Activated CD4-positive, alpha-beta T cell treated with anti-CD3 and anti-CD28 coated beads, Interleukin-2, amount 50 U/mL, for 48 hours (primary cell): Measurements from ENCODE around the gene F11.
"Not testable (repeated sequence)": the region's sequence is repeated elsewhere in the genome, so short reads cannot be mapped to it uniquely, and the experiment has no call there.

Experiments used
- DNase-seq, 2 experiments: peaks; one replicate each; pipeline ENCODE4 v3.0.0-alpha.2; 2020

F11 gene

GRCh38 chr4:186250760-186251159 is 15.2 kb upstream of the F11 start:
- no peak for DNase-seq

GRCh38 chr4:186255122-186255521 is 10.9 kb upstream of the F11 start:
- no peak for DNase-seq

GRCh38 chr4:186258216-186258811 is 7.7 kb upstream of the F11 start:
- no peak for DNase-seq

- DNase-seq, result no peak
Measured at GRCh38 chr4:186260117-186260503, 5.9 kb upstream of the F11 start.

- no peak for DNase-seq
Measured at GRCh38 chr4:186260504-186261448, 5.2 kb upstream of the F11 start.

GRCh38 chr4:186264660-186265059 is 1.3 kb upstream of the F11 start:
- no peak for DNase-seq

GRCh38 chr4:186265250-186265649 is 739 bp upstream of the F11 start:
- DNase-seq, result not testable (repeated sequence)

- DNase-seq, result no peak
Measured at GRCh38 chr4:186266729-186267456, 904 bp downstream of the F11 start.

GRCh38 chr4:186271081-186271678 is 5.2 kb downstream of the F11 start:
- DNase-seq, result no peak

GRCh38 chr4:186272699-186273391 is 6.9 kb downstream of the F11 start:
- DNase-seq, result no peak

GRCh38 chr4:186273392-186273789 is 7.4 kb downstream of the F11 start:
- not testable (repeated sequence) for DNase-seq

- DNase-seq, result no peak
Measured at GRCh38 chr4:186283311-186283710, 17.3 kb downstream of the F11 start.

GRCh38 chr4:186285147-186285546 is 19.2 kb downstream of the F11 start:
- DNase-seq, result no peak

GRCh38 chr4:186286581-186286980 is 20.6 kb downstream of the F11 start:
- DNase-seq, result no peak

- no peak for DNase-seq
Measured at GRCh38 chr4:186291256-186291890, 25.4 kb downstream of the F11 start.

- DNase-seq, result peak; percentile 6 to 14
Measured at GRCh38 chr4:186294160-186294559, 28.2 kb downstream of the F11 start.

GRCh38 chr4:186296481-186296880 is 30.5 kb downstream of the F11 start:
- DNase-seq, result no peak

- DNase-seq, result no peak
Measured at GRCh38 chr4:186297013-186297645, 31.1 kb downstream of the F11 start.

GRCh38 chr4:186298031-186298647 is 32.1 kb downstream of the F11 start:
- DNase-seq, result no peak

- no peak for DNase-seq
Measured at GRCh38 chr4:186299291-186299690, 33.3 kb downstream of the F11 start.
